ENCODE data around the gene AKAP7.
A peak's percentile ranks its signal among the peaks of the same experiment; 100 is the strongest.
"Not testable (repeated sequence)": the region's sequence is repeated elsewhere in the genome, so short reads cannot be mapped to it uniquely, and the experiment has no call there.

The AKAP7 gene

GRCh38 chr6:131255434-131255833 lies 120.2 kb downstream of the AKAP7 start:
- no peak for DNase-seq (ENCODE audit: low spot score)

GRCh38 chr6:131255911-131256310 lies 120.6 kb downstream of the AKAP7 start:
- DNase-seq (ENCODE audit: low spot score), result no peak

GRCh38 chr6:131257104-131257503 lies 121.8 kb downstream of the AKAP7 start:
- no peak for DNase-seq (ENCODE audit: low spot score)

- DNase-seq (ENCODE audit: low spot score), result no peak
Observed at GRCh38 chr6:131258010-131258652, 122.9 kb downstream of the AKAP7 start.

- DNase-seq (ENCODE audit: low spot score), result no peak
Observed at GRCh38 chr6:131258816-131259476, 123.7 kb downstream of the AKAP7 start.

GRCh38 chr6:131260960-131261359 lies 125.7 kb downstream of the AKAP7 start:
- not testable (repeated sequence) for DNase-seq (ENCODE audit: low spot score)

GRCh38 chr6:131262060-131262459 lies 126.8 kb downstream of the AKAP7 start:
- DNase-seq (ENCODE audit: low spot score), result peak; percentile 15

GRCh38 chr6:131265939-131266338 lies 130.7 kb downstream of the AKAP7 start:
- DNase-seq (ENCODE audit: low spot score), result no peak

- no peak for DNase-seq (ENCODE audit: low spot score)
Observed at GRCh38 chr6:131268303-131268702, 133.0 kb downstream of the AKAP7 start.

GRCh38 chr6:131269565-131270391 lies 134.5 kb downstream of the AKAP7 start:
- DNase-seq (ENCODE audit: low spot score), result no peak

- no peak for DNase-seq (ENCODE audit: low spot score)
Observed at GRCh38 chr6:131270534-131270933, 135.3 kb downstream of the AKAP7 start.

- DNase-seq (ENCODE audit: low spot score), result no peak
Observed at GRCh38 chr6:131275273-131275672, 140.0 kb downstream of the AKAP7 start.

GRCh38 chr6:131277591-131277990 lies 142.3 kb downstream of the AKAP7 start:
- no peak for DNase-seq (ENCODE audit: low spot score)

- DNase-seq (ENCODE audit: low spot score), result no peak
Observed at GRCh38 chr6:131281471-131282270, 146.4 kb downstream of the AKAP7 start.

GRCh38 chr6:131282365-131282764 lies 147.1 kb downstream of the AKAP7 start:
- no peak for DNase-seq (ENCODE audit: low spot score)

- no peak for DNase-seq (ENCODE audit: low spot score)
Observed at GRCh38 chr6:131283466-131284175, 148.4 kb downstream of the AKAP7 start.

- DNase-seq (ENCODE audit: low spot score), result no peak
Observed at GRCh38 chr6:131285548-131285947, 150.3 kb downstream of the AKAP7 start.

GRCh38 chr6:131286469-131287040 lies 151.3 kb downstream of the AKAP7 start:
- DNase-seq (ENCODE audit: low spot score), result no peak

GRCh38 chr6:131288214-131288613 lies 152.9 kb downstream of the AKAP7 start:
- no peak for DNase-seq (ENCODE audit: low spot score)

- no peak for DNase-seq (ENCODE audit: low spot score)
Observed at GRCh38 chr6:131290955-131291354, 155.7 kb downstream of the AKAP7 start.

All from NAMALWA (cell line).